Measurements from ENCODE around the gene TMEM106B. TPM values are rescaled to one million over a fixed set of nuclear protein-coding genes. Genes with fewer than 3 reads are reported as not detected.

Gene TMEM106B
- total and polyA plus RNA-seq, 2 of the 8 experiments (the other 6 are each of a cell fraction or from before 2014, with no cell fraction given): 16.0 to 29.1 TPM

DNA sequence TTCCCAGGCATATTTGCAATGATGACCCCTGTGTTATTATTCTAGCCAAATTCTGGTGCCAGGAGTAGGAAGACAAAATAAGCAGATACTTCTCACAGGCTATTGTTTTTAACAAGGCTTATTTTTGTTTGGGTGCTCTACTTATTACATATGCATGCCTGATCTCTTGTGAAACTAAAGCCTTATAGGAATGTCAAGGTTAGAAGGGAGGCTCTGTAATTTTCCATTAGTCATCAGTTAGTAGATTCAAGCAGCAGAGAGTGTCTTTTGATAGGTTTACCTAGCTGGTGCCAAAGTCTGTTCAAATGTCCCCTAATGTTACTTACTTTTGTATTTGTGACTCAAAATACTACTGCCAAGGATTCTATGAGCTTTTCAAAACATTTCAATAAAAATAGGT is 11.7 kb upstream of the TMEM106B start:
- H3K79me1 ChIP-seq (ENCODE audit: low read depth, low read length): no peaks in the 10 kb centered on the region
- no peak for TF ChIP-seq HDAC2 (IDR thresholded peaks at IDR 0.05; ENCODE audit: borderline replicate concordance in 1 of 2, low read depth in 2 of 2, low read length in 2 of 2)
- TF ChIP-seq SP1 (IDR thresholded peaks at IDR 0.05; ENCODE audit: low read depth, low read length): peak; percentile 70
- 0 out of 2 replicates have a peak, but pooled peaks have one; percentile 27 for TF ChIP-seq TEAD4 (IDR thresholded peaks at IDR 0.05; ENCODE audit: low read depth, low read length)
- no peak for TF ChIP-seq TAF1 (IDR thresholded peaks at IDR 0.05; ENCODE audit: low read depth, low read length)
- TF ChIP-seq EP300 (IDR thresholded peaks at IDR 0.05; ENCODE audit: borderline replicate concordance in 1 of 2, low read depth in 2 of 2, low read length in 2 of 2): 0 out of 3 replicates have a peak, but pooled peaks of 1 of the 2 experiments have one; percentile 51
- peak; percentile 69 for TF ChIP-seq CEBPB (IDR thresholded peaks at IDR 0.05; ENCODE audit: low read depth, low read length)
- peak; percentile 51; the same call in 1 of the 2 replicates for TF ChIP-seq JUND (IDR thresholded peaks at IDR 0.05; ENCODE audit: low read length)
- H3K4me2 ChIP-seq (ENCODE audit: insufficient read depth in 1 of 2, low read depth in 2 of 2, low read length in 2 of 2): peak overlapping the region in 1 of 2 experiments; percentile 8; a peak in 1 of 4 replicates
- no peaks in the 10 kb centered on the region for H3K9me3 ChIP-seq (ENCODE audit: insufficient read depth in 2 of 2, low read depth in 1 of 2, low read length in 1 of 2)
- no peak overlapping the region for H2BK12ac ChIP-seq (ENCODE audit: low read depth, low read length)
- no peak overlapping the region for H2BK5ac ChIP-seq (ENCODE audit: low read depth, low read length)
- H3K4me3 ChIP-seq (ENCODE audit: extremely low read depth in 1 of 4, insufficient read depth in 2 of 4, low read depth in 3 of 4, low read length in 4 of 4): peak overlapping the region in 1 of 4 experiments; percentile 5; a peak in 1 of 8 replicates
- no peak overlapping the region for H2BK120ac ChIP-seq (replicated peaks; ENCODE audit: low read depth, low read length)
- H4K20me1 ChIP-seq (replicated peaks in 1 of 2; ENCODE audit: control insufficient read depth in 1 of 2, insufficient read depth in 2 of 2, low read length in 2 of 2): no peaks in the 10 kb centered on the region
- POLR2A ChIA-PET (ENCODE audit: partially characterized antibody): interaction anchor here (0.6 kb wide), 1 partner anchor 371 kb away, joined by 3 read pairs; the partner anchor contains the start of gene SCIN
- no peak overlapping the region for H4K91ac ChIP-seq (replicated peaks; ENCODE audit: insufficient read length, low read length)
- no peak overlapping the region for H2BK20ac ChIP-seq (ENCODE audit: low read length)
- H3K23me2 ChIP-seq (ENCODE audit: low read depth, low read length): no peaks in the 10 kb centered on the region
- H2BK15ac ChIP-seq (ENCODE audit: low read length): no peak overlapping the region
- CTCF ChIA-PET (ENCODE audit: partially characterized antibody): interaction anchor here (0.6 to 1.2 kb wide), 2 partner anchors 9 to 184 kb away, joined by 4 to 6 read pairs; no protein-coding TSS in a partner anchor
- no peak overlapping the region for H3K27ac ChIP-seq (ENCODE audit: low read depth, low read length)
- H2AFZ ChIP-seq (ENCODE audit: low read length): no peak overlapping the region
- H3K14ac ChIP-seq (ENCODE audit: insufficient read length): no peak overlapping the region
- H3K36me3 ChIP-seq (ENCODE audit: control insufficient read depth in 2 of 4, insufficient read depth in 4 of 4, low read length in 3 of 4): no peaks in the 10 kb centered on the region
- H3K18ac ChIP-seq (ENCODE audit: extremely low read depth, low read length): no peak overlapping the region
- H3K79me2 ChIP-seq (ENCODE audit: control insufficient read depth in 1 of 2, insufficient read depth in 2 of 2, low read length in 2 of 2): no peaks in the 10 kb centered on the region
- no peak overlapping the region for H3K56ac ChIP-seq (replicated peaks; ENCODE audit: insufficient read length, low read depth, low read length)
- H2AK5ac ChIP-seq (ENCODE audit: low read depth, low read length): no peak overlapping the region
- peaks cover 0 to 9% (median 2%) of the 10 kb centered on the region in 4 experiments; a peak in 2 of 7 replicates for H3K4me1 ChIP-seq (replicated peaks in 1 of 4; ENCODE audit: control insufficient read depth in 3 of 4, insufficient read depth in 4 of 4, low read length in 3 of 4)
- H4K8ac ChIP-seq (ENCODE audit: extremely low read depth, insufficient read depth, low read length): no peak overlapping the region
- H3K4ac ChIP-seq (replicated peaks; ENCODE audit: insufficient read length, low read depth, low read length): no peak overlapping the region
- FAIRE-seq (no peak), DNase-seq (ENCODE audit: low read depth in 1 of 2, low spot score in 2 of 2) (no peak)
- H3K27me3 ChIP-seq (replicated peaks in 1 of 4; ENCODE audit: control insufficient read depth in 3 of 4, extremely low read depth in 1 of 4, insufficient read depth in 3 of 4, low read length in 3 of 4): no peaks in the 10 kb centered on the region
- H3K23ac ChIP-seq (ENCODE audit: insufficient read length): no peak overlapping the region
- no peak overlapping the region for H4K5ac ChIP-seq (ENCODE audit: insufficient read length, low read depth, low read length)
- no peak overlapping the region for H3K9ac ChIP-seq (replicated peaks in 1 of 4; ENCODE audit: extremely low read depth in 1 of 4, low read depth in 3 of 4, low read length in 3 of 4)

Data from H1 (cell line).